Measurements from ENCODE around the gene SLC5A3. TPM values are rescaled to one million over a fixed set of nuclear protein-coding genes. Genes with fewer than 3 reads are reported as not detected.

SLC5A3 gene
- total RNA-seq, 2 experiments from 2014 or later, result 22.2 to 31.5 TPM

- TF ChIP-seq CTCF (conservative IDR thresholded peaks at IDR 0.05; ENCODE audit: low read length) (no peak), EZH2phosphoT487 (IDR thresholded peaks at IDR 0.05; ENCODE audit: borderline replicate concordance, low read depth, low read length) (no peak)
- H3K4me3 ChIP-seq (ENCODE audit: low read depth, low read length, poor library complexity, severe bottlenecking), result no peak overlapping the region
- no peak overlapping the region for H3K27ac ChIP-seq (ENCODE audit: low read depth, low read length, poor library complexity, severe bottlenecking)
- H3K9me3 ChIP-seq (ENCODE audit: low read length), result no peaks in the 10 kb centered on the region
- intact Hi-C loops (cut with micrococcal nuclease; ENCODE audit: unreplicated experiment), result no loop called here
- no peaks in the 10 kb centered on the region for H3K36me3 ChIP-seq (ENCODE audit: insufficient read depth, low read length)
- no peak overlapping the region for H3K4me2 ChIP-seq (ENCODE audit: low read length)
- BruUV-seq (replicated peaks), result no TSS peak
- no peaks in the 10 kb centered on the region for H4K20me1 ChIP-seq (ENCODE audit: insufficient read depth, low read length)
- H2AFZ ChIP-seq (ENCODE audit: low read length), result no peak overlapping the region
- ChIA-PET CTCF (ENCODE audit: unreplicated experiment) (no interaction called here), POLR2A (no interaction called here)
- no peaks in the 10 kb centered on the region for H3K79me2 ChIP-seq (ENCODE audit: insufficient read depth, low read depth, low read length)
- no peak for DNase-seq (ENCODE audit: low spot score)
- no peaks in the 10 kb centered on the region for H3K9me2 ChIP-seq (ENCODE audit: insufficient read depth, low read length)
- H3K4me1 ChIP-seq (ENCODE audit: insufficient read depth, low read length, poor library complexity, severe bottlenecking), result no peaks in the 10 kb centered on the region
Measured at GRCh38 chr21:34047835-34048234, 25.5 kb upstream of the SLC5A3 start.

- Histone ChIP-seq H4K20me1 (ENCODE audit: insufficient read depth, low read length) (no peaks in the 10 kb centered on the region), H3K9me2 (ENCODE audit: insufficient read depth, low read length) (no peaks in the 10 kb centered on the region), H3K4me2 (ENCODE audit: low read length) (no peak overlapping the region), H3K9me3 (ENCODE audit: low read length) (no peaks in the 10 kb centered on the region), H3K27ac (ENCODE audit: low read depth, low read length, poor library complexity, severe bottlenecking) (no peak overlapping the region), H3K4me3 (ENCODE audit: low read depth, low read length, poor library complexity, severe bottlenecking) (no peak overlapping the region), H3K36me3 (ENCODE audit: insufficient read depth, low read length) (no peaks in the 10 kb centered on the region), H3K79me2 (ENCODE audit: insufficient read depth, low read depth, low read length) (no peaks in the 10 kb centered on the region), H2AFZ (ENCODE audit: low read length) (no peak overlapping the region), H3K4me1 (ENCODE audit: insufficient read depth, low read length, poor library complexity, severe bottlenecking) (no peaks in the 10 kb centered on the region)
- no peak for DNase-seq (ENCODE audit: low spot score)
- no TSS peak for BruUV-seq (replicated peaks)
- TF ChIP-seq EZH2phosphoT487 (IDR thresholded peaks at IDR 0.05; ENCODE audit: borderline replicate concordance, low read depth, low read length) (no peak), CTCF (conservative IDR thresholded peaks at IDR 0.05; ENCODE audit: low read length) (no peak)
- intact Hi-C loops (cut with micrococcal nuclease; ENCODE audit: unreplicated experiment), result no loop called here
- ChIA-PET POLR2A (interaction anchor here (0.7 kb wide), 2 partner anchors 401 to 1180 kb away, joined by 3 to 4 read pairs; no protein-coding TSS in a partner anchor), CTCF (ENCODE audit: unreplicated experiment) (no interaction called here)
Measured at GRCh38 chr21:34052171-34052570, 21.2 kb upstream of the SLC5A3 start.

- no peak overlapping the region for H2AFZ ChIP-seq (ENCODE audit: low read length)
- no peak overlapping the region for H3K4me3 ChIP-seq (ENCODE audit: low read depth, low read length, poor library complexity, severe bottlenecking)
- intact Hi-C loops (cut with micrococcal nuclease; ENCODE audit: unreplicated experiment), result no loop called here
- H3K9me3 ChIP-seq (ENCODE audit: low read length), result no peaks in the 10 kb centered on the region
- TF ChIP-seq CTCF (conservative IDR thresholded peaks at IDR 0.05; ENCODE audit: low read length), result no peak
- TF ChIP-seq EZH2phosphoT487 (IDR thresholded peaks at IDR 0.05; ENCODE audit: borderline replicate concordance, low read depth, low read length), result no peak
- ChIA-PET CTCF (ENCODE audit: unreplicated experiment) (no interaction called here), POLR2A (interaction anchor here (0.7 to 0.8 kb wide), 3 partner anchors 136 to 256 kb away, joined by 3 to 4 read pairs (median 3); no protein-coding TSS in a partner anchor)
- no peaks in the 10 kb centered on the region for H3K36me3 ChIP-seq (ENCODE audit: insufficient read depth, low read length)
- BruUV-seq (replicated peaks), result no TSS peak
- H3K4me1 ChIP-seq (ENCODE audit: insufficient read depth, low read length, poor library complexity, severe bottlenecking), result no peaks in the 10 kb centered on the region
- H3K4me2 ChIP-seq (ENCODE audit: low read length), result no peak overlapping the region
- no peaks in the 10 kb centered on the region for H4K20me1 ChIP-seq (ENCODE audit: insufficient read depth, low read length)
- H3K79me2 ChIP-seq (ENCODE audit: insufficient read depth, low read depth, low read length), result no peaks in the 10 kb centered on the region
- H3K9me2 ChIP-seq (ENCODE audit: insufficient read depth, low read length), result no peaks in the 10 kb centered on the region
- no peak overlapping the region for H3K27ac ChIP-seq (ENCODE audit: low read depth, low read length, poor library complexity, severe bottlenecking)
- no peak for DNase-seq (ENCODE audit: low spot score)
Measured at GRCh38 chr21:34054259-34054658, 19.1 kb upstream of the SLC5A3 start.

Data from OCI-LY7 (cell line).